HG03103 (cell line): ENCODE data around the gene BANP.
"Not testable (repeated sequence)": the region's sequence is repeated elsewhere in the genome, so short reads cannot be mapped to it uniquely, and the experiment has no call there.

Source experiments
- ATAC-seq: cut with Tn5 transposase; IDR thresholded peaks from one replicate; pipeline ENCODE4 v1.9.1; 2021; ENCODE audit warnings: low read depth; ENCODE audit not compliant: unreplicated experiment

The BANP gene

GRCh38 chr16:88013091-88013609 lies 61.9 kb downstream of the BANP start:
- ATAC-seq, result no peak

GRCh38 chr16:88013766-88014251 lies 62.6 kb downstream of the BANP start:
- no peak for ATAC-seq

DNA sequence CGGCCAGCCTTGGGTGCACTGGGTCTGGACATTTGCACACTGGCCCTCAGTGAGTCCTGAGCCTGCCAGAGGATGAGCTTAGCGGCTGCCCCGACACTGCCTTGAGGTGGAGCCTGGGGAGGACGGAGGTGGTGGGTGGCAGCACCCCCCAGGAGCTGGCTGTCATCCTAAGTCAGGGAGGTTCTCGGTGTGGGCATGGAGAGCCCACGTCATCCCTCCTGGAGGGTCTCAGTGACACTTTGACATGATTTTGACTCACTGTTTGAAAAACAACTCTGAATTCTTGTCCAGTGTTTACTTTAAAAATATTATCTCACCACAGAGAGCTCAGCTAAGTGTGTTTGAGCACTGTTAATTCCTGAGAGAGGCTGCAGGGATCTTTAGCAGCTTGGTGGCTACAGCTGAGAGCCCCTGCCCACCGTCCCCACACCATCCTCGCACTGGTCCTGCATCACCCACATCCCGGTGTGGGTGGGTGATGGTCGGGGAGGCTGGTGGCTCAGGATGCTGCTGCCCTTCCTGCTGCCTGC lies 63.1 kb downstream of the BANP start:
- ATAC-seq, result no peak

- ATAC-seq, result no peak
Measured at GRCh38 chr16:88014954-88015805, 63.9 kb downstream of the BANP start.

GRCh38 chr16:88015806-88016140 lies 64.5 kb downstream of the BANP start:
- no peak for ATAC-seq

DNA sequence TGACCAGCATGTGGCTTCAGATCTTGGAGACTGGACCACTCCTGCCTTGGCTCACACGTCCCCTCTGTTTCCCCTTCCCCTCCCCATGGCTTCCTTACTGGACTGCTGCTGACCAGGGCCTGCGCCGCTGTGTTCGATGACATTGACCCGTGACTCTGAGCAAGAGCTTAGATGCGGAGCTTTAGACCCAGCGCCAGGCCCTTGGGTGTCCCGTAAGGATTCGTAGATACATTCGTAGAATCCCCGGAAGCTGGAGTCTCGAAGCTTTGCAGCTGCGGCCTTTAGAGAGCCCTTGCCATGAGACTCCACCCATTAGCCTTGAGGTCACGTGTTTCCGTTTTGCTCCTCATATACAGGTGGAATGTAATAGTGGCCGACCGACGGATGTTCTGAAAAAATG lies 65.2 kb downstream of the BANP start:
- ATAC-seq, result not testable (repeated sequence)

DNA sequence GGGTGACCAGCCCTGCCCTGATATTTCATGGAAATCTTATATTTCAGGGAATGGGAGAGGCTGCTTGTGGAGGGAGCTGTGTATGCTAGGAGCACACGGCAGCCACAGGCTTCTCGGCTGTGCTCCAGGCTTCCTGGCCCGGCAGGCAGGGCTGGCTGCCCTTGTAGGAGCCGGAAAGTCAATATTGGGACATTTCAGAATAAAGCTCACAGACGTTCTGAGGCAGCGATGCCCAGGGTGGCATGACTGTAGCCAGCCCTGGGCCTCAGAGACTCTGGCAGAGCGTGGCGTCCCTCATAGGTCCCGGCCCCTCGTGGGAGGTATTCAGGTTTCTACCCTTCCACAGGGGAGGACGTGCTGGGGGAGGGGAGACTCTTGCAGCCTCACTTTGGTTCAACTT lies 65.7 kb downstream of the BANP start:
- no peak for ATAC-seq

- no peak for ATAC-seq
Measured at GRCh38 chr16:88017587-88018101, 66.4 kb downstream of the BANP start.

DNA sequence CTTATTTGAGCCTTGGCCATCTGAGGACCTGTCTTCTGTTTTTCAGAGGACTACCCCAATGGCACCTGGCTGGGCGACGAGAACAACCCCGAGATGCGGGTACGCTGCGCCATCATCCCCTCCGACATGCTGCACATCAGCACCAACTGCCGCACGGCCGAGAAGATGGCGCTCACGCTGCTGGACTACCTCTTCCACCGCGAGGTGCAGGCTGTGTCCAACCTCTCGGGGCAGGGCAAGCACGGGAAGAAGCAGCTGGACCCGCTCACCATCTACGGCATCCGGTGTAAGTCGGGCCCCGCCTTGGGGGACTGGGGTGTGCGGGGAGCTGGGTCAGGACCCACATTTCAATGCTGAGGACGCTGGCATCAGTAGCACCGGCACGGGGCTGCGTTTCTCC lies 67.1 kb downstream of the BANP start:
- not testable (repeated sequence) for ATAC-seq

DNA sequence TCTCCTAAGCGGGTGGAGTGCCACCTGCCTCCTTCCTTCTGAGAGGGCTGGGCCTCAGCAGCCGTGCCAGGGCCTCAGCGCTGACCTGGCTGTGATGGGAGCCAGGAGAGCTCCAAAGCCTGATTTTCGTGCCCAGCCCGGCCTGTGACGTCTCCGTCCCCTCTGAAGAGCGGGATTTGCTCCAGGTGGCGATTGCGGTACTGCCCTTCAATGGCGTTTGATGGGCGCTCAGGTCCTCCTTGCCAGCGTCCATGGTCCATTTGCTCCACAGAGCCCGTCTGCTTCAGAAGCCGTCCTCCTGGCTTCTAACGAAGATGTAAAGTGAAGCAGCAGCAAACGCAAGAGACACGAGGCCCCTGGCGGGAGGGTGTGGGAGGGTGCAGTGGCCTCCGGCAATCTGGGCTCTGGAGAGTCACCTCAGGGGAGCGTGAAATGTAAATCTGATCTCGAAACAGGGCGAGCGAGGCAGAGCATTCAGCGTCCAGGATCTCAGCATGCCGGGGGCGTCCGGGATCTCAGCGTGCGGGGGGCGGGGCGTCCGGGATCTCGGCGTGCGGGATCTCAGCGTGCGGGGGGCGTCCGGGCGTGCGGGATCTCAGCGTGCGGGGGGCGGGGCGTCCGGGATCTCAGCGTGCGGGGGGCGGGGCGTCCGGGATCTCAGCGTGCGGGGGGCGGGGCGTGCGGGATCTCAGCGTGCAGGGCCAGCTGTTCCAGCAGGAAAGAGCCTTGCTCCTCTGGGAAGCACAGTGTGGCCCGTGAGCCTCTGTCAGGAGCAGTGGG lies 68.0 kb downstream of the BANP start:
- ATAC-seq, result not testable (repeated sequence)

DNA sequence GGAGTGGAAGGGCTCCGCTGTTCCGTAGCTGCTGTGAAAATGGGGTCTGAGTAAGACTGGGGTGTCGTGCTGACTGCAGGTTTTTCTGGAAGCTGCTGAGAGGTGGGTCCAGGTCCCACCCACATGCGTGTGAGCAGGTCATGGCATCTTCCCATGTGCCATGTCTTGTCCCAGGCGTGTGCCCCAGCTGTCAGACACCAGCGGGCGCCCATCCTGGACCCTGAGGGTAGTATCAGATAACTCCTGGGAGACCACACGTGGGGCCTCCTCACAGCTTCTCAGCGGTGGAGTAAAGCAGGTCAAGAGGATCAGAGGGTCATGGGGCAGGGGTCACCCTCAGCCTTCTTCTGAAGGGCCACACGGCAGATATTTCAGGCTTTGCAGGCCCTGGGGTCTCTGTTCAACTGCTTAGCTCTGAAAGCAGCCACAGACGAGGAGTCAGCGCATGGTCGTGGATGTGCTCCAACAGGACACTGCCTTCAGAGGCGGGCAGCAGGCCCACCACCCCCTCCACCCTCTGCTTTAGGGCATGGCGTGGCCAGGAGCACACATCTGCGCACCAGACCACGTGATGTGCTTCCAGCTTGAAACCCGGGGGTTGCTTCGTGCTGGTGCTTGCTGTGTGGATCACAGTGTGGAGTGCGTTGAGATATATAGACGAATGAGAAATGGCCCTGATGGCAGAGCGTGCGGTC lies 68.7 kb downstream of the BANP start:
- no peak for ATAC-seq

DNA sequence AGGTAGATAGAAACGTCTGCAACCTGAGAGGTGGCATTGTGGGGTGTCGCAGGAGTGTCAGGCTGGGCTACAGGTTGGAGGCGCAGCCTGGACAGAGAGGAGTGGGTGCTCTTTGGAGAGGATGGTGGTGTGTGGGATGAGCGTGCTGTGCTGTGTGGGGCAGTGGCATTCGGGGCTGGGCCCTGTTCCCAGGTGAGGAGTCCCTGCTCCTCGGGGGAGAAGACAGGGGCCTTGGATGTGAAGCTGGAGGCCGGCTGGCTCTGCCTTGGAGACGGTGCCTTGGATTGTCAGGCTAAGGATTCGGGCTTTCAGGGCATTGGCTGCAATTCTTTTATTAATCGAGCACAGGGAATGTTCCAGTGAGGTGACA lies 69.3 kb downstream of the BANP start:
- ATAC-seq, result no peak

GRCh38 chr16:88021041-88021970 lies 70.1 kb downstream of the BANP start:
- not testable (repeated sequence) for ATAC-seq

DNA sequence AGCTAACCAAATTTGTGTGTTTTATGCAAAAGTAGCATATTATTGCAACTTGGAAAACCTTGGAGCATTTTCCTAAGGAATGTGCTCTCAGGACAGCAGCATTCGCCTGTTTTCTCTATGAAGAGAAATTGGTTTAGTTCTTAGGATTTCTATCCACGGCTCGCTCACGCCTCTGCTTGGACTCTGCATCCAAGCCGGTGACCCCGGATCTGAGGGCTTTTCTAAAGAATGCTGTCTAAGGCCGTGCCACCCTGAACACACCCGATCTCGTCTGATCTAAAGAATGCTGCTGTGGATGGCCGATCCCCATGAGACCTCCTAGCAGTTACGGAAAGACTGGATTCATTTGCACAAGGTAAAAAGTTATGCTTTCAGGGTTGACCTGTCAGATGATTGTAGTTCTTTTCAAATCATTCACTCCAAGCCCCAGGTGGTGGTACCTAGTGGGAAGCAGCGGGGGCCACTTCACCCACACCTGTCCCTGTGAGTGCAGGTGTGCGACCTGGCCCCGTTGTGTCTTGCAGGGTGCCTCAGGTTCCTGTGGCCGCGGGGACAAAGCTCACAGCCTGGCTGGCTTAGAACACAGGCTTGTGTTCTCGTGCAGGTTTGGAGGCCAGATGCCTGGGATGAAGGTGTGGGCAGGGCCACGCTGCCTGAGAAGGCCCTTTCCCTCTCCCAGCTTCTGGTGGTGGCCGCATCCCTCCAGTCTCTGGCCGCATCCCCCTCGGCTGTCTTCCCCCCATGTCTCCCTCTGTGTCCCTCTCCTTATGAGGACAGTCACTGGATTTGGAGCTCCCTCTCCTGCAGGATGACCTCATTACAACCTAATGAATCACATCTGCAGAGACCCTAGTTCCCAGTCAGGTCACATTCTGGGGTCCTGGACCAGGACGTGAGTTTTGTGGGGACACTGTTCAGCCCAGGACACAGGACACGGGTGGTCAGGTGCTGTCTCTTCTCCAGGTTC lies 71.1 kb downstream of the BANP start:
- no peak for ATAC-seq

DNA sequence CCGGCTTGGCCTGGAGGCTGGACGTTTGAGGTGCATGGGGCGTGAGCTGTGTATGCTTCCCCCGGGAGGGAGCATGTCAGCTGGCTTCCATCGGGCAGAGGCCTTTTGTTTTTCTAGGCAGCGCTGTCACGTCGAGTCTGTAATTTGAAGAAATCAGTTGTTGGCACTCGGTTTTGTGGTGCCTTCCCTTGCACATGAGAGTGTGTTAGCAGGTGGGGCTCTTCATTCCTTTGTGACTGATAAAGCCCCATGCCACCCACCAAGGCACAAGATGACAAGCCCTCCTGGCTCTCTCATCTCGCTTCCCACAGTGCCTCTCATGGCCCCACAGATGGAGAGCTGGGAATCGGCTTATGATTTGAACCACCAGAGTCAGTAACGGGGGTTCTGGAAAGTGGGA lies 72.1 kb downstream of the BANP start:
- ATAC-seq, result no peak

DNA sequence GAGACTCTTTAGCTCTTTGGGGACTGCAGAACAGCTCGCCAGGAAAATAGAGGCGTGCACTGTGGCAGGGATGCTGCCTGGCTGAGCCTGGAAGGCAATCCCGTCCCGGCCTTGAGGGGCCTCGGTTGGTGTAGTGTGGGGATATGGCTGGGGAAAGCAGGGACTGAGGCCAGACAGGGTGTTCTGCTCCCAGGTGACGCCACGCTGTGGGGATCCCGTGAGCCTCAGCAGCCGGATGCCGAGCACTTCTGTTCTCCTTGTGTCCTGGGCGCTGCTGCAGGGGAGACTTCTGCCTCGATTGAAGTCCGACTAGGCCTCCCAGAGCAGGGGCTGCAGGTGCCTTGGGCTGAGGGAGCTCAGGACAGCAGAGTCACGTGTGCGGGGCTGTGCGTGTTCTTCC lies 72.6 kb downstream of the BANP start:
- ATAC-seq, result no peak

- ATAC-seq, result not testable (repeated sequence)
Measured at GRCh38 chr16:88024491-88025085, 73.4 kb downstream of the BANP start.

- not testable (repeated sequence) for ATAC-seq
Measured at GRCh38 chr16:88025086-88025492, 73.9 kb downstream of the BANP start.
